ENCODE results near the gene PIK3C2G. TPM values are rescaled to one million over a fixed set of nuclear protein-coding genes. Genes with fewer than 3 reads are reported as not detected.
A peak's percentile ranks its signal among the peaks of the same experiment; 100 is the strongest.

The PIK3C2G gene
- polyA plus RNA-seq, 1 of the 3 experiments (the other 2 are of a cell fraction): 0.02 TPM

- TF ChIP-seq USF2 (IDR thresholded peaks at IDR 0.05; ENCODE audit: borderline replicate concordance, low read depth, low read length): no peak
Measured at GRCh38 chr12:18436170-18436569, 174.9 kb downstream of the PIK3C2G start (continued).

- no peaks in the 10 kb centered on the region for H3K9me3 ChIP-seq
- H4K20me1 ChIP-seq (ENCODE audit: insufficient read depth): no peaks in the 10 kb centered on the region
- peak overlapping the region; percentile 9; the same call in 1 of the 2 replicates for H2AFZ ChIP-seq (ENCODE audit: low read depth)
- H3K9me2 ChIP-seq: no peaks in the 10 kb centered on the region
- TF ChIP-seq REST (IDR thresholded peaks at IDR 0.05; ENCODE audit: low read depth, low read length) (no peak), ELF1 (IDR thresholded peaks at IDR 0.05) (no peak), YY1 (IDR thresholded peaks at IDR 0.05; ENCODE audit: low read depth) (no peak), RXRA (IDR thresholded peaks at IDR 0.05; ENCODE audit: borderline replicate concordance, low read depth) (no peak), ZBTB33 (IDR thresholded peaks at IDR 0.05; ENCODE audit: borderline replicate concordance, low read depth) (no peak), MEF2A (IDR thresholded peaks at IDR 0.05; ENCODE audit: borderline replicate concordance, low read depth) (no peak), RAD21 (IDR thresholded peaks at IDR 0.05; ENCODE audit: low read length) (no peak), TEAD4 (IDR thresholded peaks at IDR 0.05; ENCODE audit: borderline replicate concordance, insufficient read depth) (no peak), FOXM1 (IDR thresholded peaks at IDR 0.05; ENCODE audit: low read depth) (no peak), USF2 (IDR thresholded peaks at IDR 0.05; ENCODE audit: borderline replicate concordance, low read depth, low read length) (no peak), USF1 (IDR thresholded peaks at IDR 0.05; ENCODE audit: borderline replicate concordance, low read depth) (no peak), MAX (IDR thresholded peaks at IDR 0.05; ENCODE audit: low read depth) (no peak), CHD2 (IDR thresholded peaks at IDR 0.05; ENCODE audit: low read length, partially characterized antibody) (no peak), PBX3 (IDR thresholded peaks at IDR 0.05) (no peak), GABPA (IDR thresholded peaks at IDR 0.05; ENCODE audit: low read depth) (no peak), EP300 (IDR thresholded peaks at IDR 0.05; ENCODE audit: borderline replicate concordance in 1 of 2, low read depth in 1 of 2, low read length in 1 of 2) (no peak), NRF1 (IDR thresholded peaks at IDR 0.05; ENCODE audit: low read depth, low read length) (no peak), POLR2AphosphoS5 (IDR thresholded peaks at IDR 0.05; ENCODE audit: low read depth, low read length) (no peak)
- DNase-seq: no peak
- no peak overlapping the region for H3K9ac ChIP-seq
- ChIA-PET POLR2A (no interaction called here), CTCF (no interaction called here)
- 24% methylated on average over 3 of the region's 3 CpGs for WGBS (ENCODE audit: low lambda C conversion rate)
- H3K27me3 ChIP-seq (ENCODE audit: insufficient read depth): no peaks in the 10 kb centered on the region
- no peaks in the 10 kb centered on the region for H3K4me1 ChIP-seq (ENCODE audit: control insufficient read depth in 1 of 2, insufficient read depth in 2 of 2, low read depth in 1 of 2, low read length in 1 of 2)
- no peak overlapping the region for H3K4me3 ChIP-seq (ENCODE audit: low read depth in 2 of 2, low read length in 1 of 2)
- peak overlapping the region in 1 of 2 experiments; percentile 15; a peak in 1 of 4 replicates for H3K27ac ChIP-seq (ENCODE audit: low read depth in 2 of 2, low read length in 1 of 2)
- H3F3A ChIP-seq (replicated peaks; ENCODE audit: insufficient read depth): no peaks in the 10 kb centered on the region
- H3K79me2 ChIP-seq (ENCODE audit: insufficient read depth): no peaks in the 10 kb centered on the region
- H3K4me2 ChIP-seq: no peak overlapping the region
- H3K36me3 ChIP-seq (replicated peaks in 1 of 2; ENCODE audit: control insufficient read depth in 1 of 2, insufficient read depth in 2 of 2, low read length in 1 of 2): no peaks in the 10 kb centered on the region
Measured at GRCh38 chr12:18439541-18439940, 178.2 kb downstream of the PIK3C2G start.

All from SK-N-SH (cell line).